ENCODE data around the gene PDCD2L.

GRCh38 chr19:34454685-34455084, 50.5 kb downstream of the PDCD2L start:
- TF ChIP-seq CTCF (IDR thresholded peaks at IDR 0.05; ENCODE audit: insufficient read depth, low read length, poor library complexity, severe bottlenecking) (no peak), EZH2phosphoT487 (conservative IDR thresholded peaks at IDR 0.05; ENCODE audit: low read length) (no peak)
